ENCODE results near the gene FGFR1OP2. TPM values are rescaled to one million over a fixed set of nuclear protein-coding genes. Genes with fewer than 3 reads are reported as not detected.
"Not testable (repeated sequence)": the region's sequence is repeated elsewhere in the genome, so short reads cannot be mapped to it uniquely, and the experiment has no call there.

FGFR1OP2 gene
- 65.8 TPM for total RNA-seq (ENCODE audit: unreplicated experiment)
- long read RNA-seq, transcript FGFR1OP2-201 (7 exons, 2,924 nt), result major isoform, 13 of 23 reads
- long read RNA-seq, transcript FGFR1OP2-202 (6 exons, 2,790 nt), result minor isoform, 8 of 23 reads
- long read RNA-seq, partial matches to known transcripts, result 0 of 23 reads
- long read RNA-seq, other reads (novel, unspliced or antisense), result 1 of 23 reads

DNA sequence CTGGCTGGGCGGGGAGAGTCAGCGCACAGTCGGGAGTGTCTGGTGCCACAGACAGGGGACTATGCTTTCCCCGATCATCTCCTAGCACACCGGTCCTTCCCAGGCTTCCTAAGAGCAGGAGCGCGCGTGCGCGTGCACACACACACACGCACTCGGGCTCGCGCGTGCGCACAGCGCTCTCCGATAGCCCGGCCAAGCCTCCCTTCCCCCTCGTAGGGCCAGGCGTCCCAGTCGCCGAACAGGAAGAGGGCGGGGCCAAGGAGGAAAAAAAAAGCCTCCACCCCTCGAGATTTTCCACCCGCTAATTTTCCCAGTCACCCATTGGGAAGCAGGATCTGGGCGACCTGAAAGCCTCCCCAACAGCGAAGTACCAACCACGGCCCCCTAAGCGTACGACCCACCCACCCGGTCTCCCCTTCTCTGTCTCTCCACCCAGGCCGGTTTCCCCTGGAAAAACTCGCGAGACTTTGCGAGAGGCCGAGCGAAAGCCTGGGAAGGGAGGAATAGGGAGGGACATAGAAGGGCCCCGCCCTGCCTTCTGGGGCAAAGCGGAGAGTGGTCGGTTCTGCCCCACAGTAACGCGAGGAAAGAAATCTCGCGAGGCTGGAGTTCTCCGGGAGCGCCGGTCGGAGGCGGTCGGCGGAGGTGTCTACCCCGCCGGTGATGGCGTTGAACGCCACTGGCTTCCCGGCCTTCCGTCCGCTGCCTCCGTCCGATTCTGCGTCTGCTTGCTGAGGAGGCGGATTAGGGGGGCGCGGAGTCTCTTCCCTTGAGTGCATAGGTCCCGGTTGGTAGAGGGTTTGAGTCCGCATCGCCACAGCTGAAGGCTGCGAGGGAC lies at the start of gene FGFR1OP2, which contains the start of gene INTS13:
Gene FGFR1OP2, plus strand, starts transcription at position 608 of the 838 bp plus-strand sequence. CDS start 15,689 bp downstream, outside the sequence.
Gene INTS13, minus strand, starts transcription at position 119 of the 838 bp plus-strand sequence. CDS start 1,178 bp downstream, outside the sequence.
- peaks cover 9% of the 10 kb centered on the region for H3K36me3 Mint-ChIP-seq (ENCODE audit: low read depth, unreplicated experiment)
- no peaks in the 10 kb centered on the region for H3K9me3 Mint-ChIP-seq (ENCODE audit: unreplicated experiment)
- DNase-seq (ENCODE audit: low spot score), result peak; percentile 99
- TF ChIP-seq CTCF (IDR thresholded peaks at IDR 0.05; ENCODE audit: unreplicated experiment), result no peak
- H3K27me3 Mint-ChIP-seq (ENCODE audit: unreplicated experiment), result peaks cover 18% of the 10 kb centered on the region
- H3K4me1 Mint-ChIP-seq (ENCODE audit: unreplicated experiment), result peaks cover 27% of the 10 kb centered on the region
- peak within 1 kb of the TSS; percentile 99 for H3K27ac Mint-ChIP-seq (ENCODE audit: unreplicated experiment)
- H3K4me3 Mint-ChIP-seq (ENCODE audit: unreplicated experiment), result peak within 1 kb of the TSS; percentile 100

GRCh38 chr12:26890784-26891183 lies 47.5 kb upstream of the FGFR1OP2 start:
- no peak overlapping the region for H3K4me3 Mint-ChIP-seq (ENCODE audit: unreplicated experiment)
- no peaks in the 10 kb centered on the region for H3K36me3 Mint-ChIP-seq (ENCODE audit: low read depth, unreplicated experiment)
- H3K27ac Mint-ChIP-seq (ENCODE audit: unreplicated experiment), result no peak overlapping the region
- peaks cover 4% of the 10 kb centered on the region for H3K4me1 Mint-ChIP-seq (ENCODE audit: unreplicated experiment)
- no peaks in the 10 kb centered on the region for H3K27me3 Mint-ChIP-seq (ENCODE audit: unreplicated experiment)
- no peaks in the 10 kb centered on the region for H3K9me3 Mint-ChIP-seq (ENCODE audit: unreplicated experiment)
- no peak for TF ChIP-seq CTCF (IDR thresholded peaks at IDR 0.05; ENCODE audit: unreplicated experiment)
- DNase-seq (ENCODE audit: low spot score), result no peak

GRCh38 chr12:26891704-26892103 lies 46.6 kb upstream of the FGFR1OP2 start:
- H3K4me1 Mint-ChIP-seq (ENCODE audit: unreplicated experiment), result peaks cover 4% of the 10 kb centered on the region
- H3K4me3 Mint-ChIP-seq (ENCODE audit: unreplicated experiment), result no peak overlapping the region
- H3K9me3 Mint-ChIP-seq (ENCODE audit: unreplicated experiment), result no peaks in the 10 kb centered on the region
- H3K27ac Mint-ChIP-seq (ENCODE audit: unreplicated experiment), result no peak overlapping the region
- no peak for DNase-seq (ENCODE audit: low spot score)
- H3K36me3 Mint-ChIP-seq (ENCODE audit: low read depth, unreplicated experiment), result no peaks in the 10 kb centered on the region
- H3K27me3 Mint-ChIP-seq (ENCODE audit: unreplicated experiment), result no peaks in the 10 kb centered on the region
- TF ChIP-seq CTCF (IDR thresholded peaks at IDR 0.05; ENCODE audit: unreplicated experiment), result no peak

- no peak overlapping the region for H3K27ac Mint-ChIP-seq (ENCODE audit: unreplicated experiment)
- no peak for TF ChIP-seq CTCF (IDR thresholded peaks at IDR 0.05; ENCODE audit: unreplicated experiment)
- no peak for DNase-seq (ENCODE audit: low spot score)
- peaks cover 2% of the 10 kb centered on the region for H3K27me3 Mint-ChIP-seq (ENCODE audit: unreplicated experiment)
- no peak overlapping the region for H3K4me3 Mint-ChIP-seq (ENCODE audit: unreplicated experiment)
- H3K9me3 Mint-ChIP-seq (ENCODE audit: unreplicated experiment), result no peaks in the 10 kb centered on the region
- H3K4me1 Mint-ChIP-seq (ENCODE audit: unreplicated experiment), result no peaks in the 10 kb centered on the region
- peaks cover 8% of the 10 kb centered on the region for H3K36me3 Mint-ChIP-seq (ENCODE audit: low read depth, unreplicated experiment)
These were observed 42.6 kb upstream of the FGFR1OP2 start for GRCh38 chr12:26895672-26896071.

DNA sequence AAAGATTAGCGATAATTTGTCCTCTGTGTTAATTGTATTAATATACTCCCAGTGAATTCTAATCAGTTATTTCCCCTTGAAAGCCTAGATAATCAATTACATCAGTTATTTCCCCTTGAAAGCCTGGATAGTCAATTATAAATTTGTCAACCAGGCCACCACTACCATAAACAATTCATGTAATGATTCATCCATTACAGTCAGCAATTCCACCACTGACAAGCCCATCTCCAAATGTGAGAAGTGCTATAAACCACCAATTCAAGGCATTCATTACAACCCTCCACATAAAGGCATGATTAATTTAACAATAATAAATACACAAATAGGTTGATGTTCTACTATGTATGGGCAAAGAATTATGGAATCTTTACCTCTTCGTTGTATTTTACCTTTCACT lies 41.4 kb upstream of the FGFR1OP2 start:
- Mint-ChIP-seq H3K27me3 (ENCODE audit: unreplicated experiment) (peaks cover 2% of the 10 kb centered on the region), H3K4me3 (ENCODE audit: unreplicated experiment) (no peak overlapping the region), H3K36me3 (ENCODE audit: low read depth, unreplicated experiment) (peaks cover 12% of the 10 kb centered on the region), H3K4me1 (ENCODE audit: unreplicated experiment) (no peaks in the 10 kb centered on the region), H3K9me3 (ENCODE audit: unreplicated experiment) (no peaks in the 10 kb centered on the region), H3K27ac (ENCODE audit: unreplicated experiment) (no peak overlapping the region)
- no peak for DNase-seq (ENCODE audit: low spot score)
- no peak for TF ChIP-seq CTCF (IDR thresholded peaks at IDR 0.05; ENCODE audit: unreplicated experiment)

GRCh38 chr12:26903396-26903795 lies 34.9 kb upstream of the FGFR1OP2 start:
- not testable (repeated sequence) for H3K9me3 Mint-ChIP-seq (ENCODE audit: unreplicated experiment); H3K4me1 Mint-ChIP-seq (ENCODE audit: unreplicated experiment); H3K27me3 Mint-ChIP-seq (ENCODE audit: unreplicated experiment); H3K27ac Mint-ChIP-seq (ENCODE audit: unreplicated experiment); DNase-seq (ENCODE audit: low spot score)
- Mint-ChIP-seq H3K36me3 (ENCODE audit: low read depth, unreplicated experiment) (peaks cover 31% of the 10 kb centered on the region), H3K4me3 (ENCODE audit: unreplicated experiment) (peak overlapping the region; percentile 85)
